Measurements from ENCODE around the gene TEKT5.
"Not testable (repeated sequence)": the region's sequence is repeated elsewhere in the genome, so short reads cannot be mapped to it uniquely, and the experiment has no call there.

Gene TEKT5

GRCh38 chr16:10635365-10636021 lies 59.2 kb downstream of the TEKT5 start:
- no peak for DNase-seq (ENCODE audit: insufficient read length, low spot score)
- no peak for FAIRE-seq
- TF ChIP-seq CTCF (IDR thresholded peaks at IDR 0.05; ENCODE audit: insufficient read depth, missing control alignments): no peak

- DNase-seq (ENCODE audit: insufficient read length, low spot score); FAIRE-seq: not testable (repeated sequence)
These were observed 61.3 kb downstream of the TEKT5 start for GRCh38 chr16:10633429-10633828.

GRCh38 chr16:10631886-10632285 lies 62.8 kb downstream of the TEKT5 start:
- FAIRE-seq: no peak
- TF ChIP-seq CTCF (IDR thresholded peaks at IDR 0.05; ENCODE audit: insufficient read depth, missing control alignments): no peak
- no peak for DNase-seq (ENCODE audit: insufficient read length, low spot score)

DNA sequence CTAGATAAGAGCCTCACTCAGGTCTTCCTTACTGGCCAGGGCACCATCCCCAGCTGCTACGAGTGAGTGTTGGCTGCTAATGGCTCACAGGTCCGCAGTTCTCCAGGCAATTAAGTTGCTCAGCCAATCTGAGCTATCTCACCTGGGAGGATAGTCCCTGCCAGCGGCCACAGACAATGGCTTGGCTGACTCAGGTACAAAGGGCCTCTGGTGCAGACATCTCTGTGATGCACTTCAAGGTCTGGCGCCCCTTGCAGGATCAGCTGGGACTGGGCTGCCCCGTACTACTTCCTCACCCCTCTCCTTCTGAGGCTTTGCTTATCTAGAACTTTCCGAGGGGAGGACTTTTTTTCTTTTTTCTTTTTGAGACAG lies 65.2 kb downstream of the TEKT5 start:
- TF ChIP-seq CTCF (IDR thresholded peaks at IDR 0.05; ENCODE audit: insufficient read depth, missing control alignments): no peak
- no peak for FAIRE-seq
- DNase-seq (ENCODE audit: insufficient read length, low spot score): no peak

DNA sequence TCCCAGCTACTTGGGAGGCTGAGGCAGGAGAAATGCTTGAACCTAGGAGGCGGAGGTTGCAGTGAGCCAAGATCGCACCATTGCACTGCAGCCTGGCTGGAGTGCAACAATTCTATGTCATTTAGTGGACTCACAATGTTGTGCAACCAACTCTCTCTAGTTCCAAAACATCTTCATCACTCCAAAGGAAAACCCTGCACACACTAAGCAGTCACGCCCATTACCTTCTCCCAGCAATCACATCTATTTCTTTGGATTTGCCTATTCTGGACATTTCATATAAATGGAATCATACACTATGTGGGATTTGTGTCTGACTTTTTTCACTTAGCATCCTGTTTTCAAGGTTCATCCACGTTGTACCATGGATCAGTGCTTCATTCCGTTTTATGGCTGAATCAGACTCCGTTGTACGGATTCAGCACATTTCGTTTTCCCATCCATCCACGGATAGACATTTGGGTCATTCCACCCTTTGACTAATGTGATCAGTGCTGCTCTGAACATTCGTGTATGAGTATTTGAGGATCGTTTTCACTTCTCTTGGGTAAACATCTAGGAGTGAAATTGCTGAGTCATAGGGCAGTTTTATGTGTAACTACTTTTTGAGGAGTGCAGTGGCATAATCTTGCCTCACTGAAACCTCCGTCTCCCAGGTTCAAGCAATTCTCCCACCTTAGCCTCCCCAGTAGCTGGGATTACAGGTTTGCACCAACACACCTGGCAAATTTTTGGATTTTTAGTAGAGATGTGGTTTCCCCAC lies 69.0 kb downstream of the TEKT5 start:
- FAIRE-seq (no peak), DNase-seq (ENCODE audit: insufficient read length, low spot score) (no peak)
- no peak for TF ChIP-seq CTCF (IDR thresholded peaks at IDR 0.05; ENCODE audit: insufficient read depth, missing control alignments)

DNA sequence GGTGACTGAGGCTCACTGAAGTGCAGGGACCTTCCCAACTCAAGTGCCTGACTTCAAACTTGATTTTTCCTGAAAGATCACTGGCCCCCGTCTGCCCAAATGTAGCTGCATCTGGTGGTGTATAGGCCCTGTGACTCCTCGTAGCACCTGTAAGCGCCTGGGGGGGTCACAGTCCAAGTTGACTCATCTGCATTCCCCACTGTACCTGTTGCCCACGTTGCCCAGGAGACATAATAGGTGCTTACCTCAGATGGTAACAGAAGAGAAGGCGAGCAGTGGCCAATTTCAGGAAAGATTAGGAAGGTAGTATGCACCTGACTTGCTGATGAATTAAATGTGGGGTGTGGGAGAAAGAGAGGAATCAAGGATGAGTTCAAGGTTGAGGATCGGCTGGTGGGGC lies 70.2 kb downstream of the TEKT5 start:
- no peak for TF ChIP-seq CTCF (IDR thresholded peaks at IDR 0.05; ENCODE audit: insufficient read depth, missing control alignments)
- DNase-seq (ENCODE audit: insufficient read length, low spot score): no peak
- no peak for FAIRE-seq

DNA sequence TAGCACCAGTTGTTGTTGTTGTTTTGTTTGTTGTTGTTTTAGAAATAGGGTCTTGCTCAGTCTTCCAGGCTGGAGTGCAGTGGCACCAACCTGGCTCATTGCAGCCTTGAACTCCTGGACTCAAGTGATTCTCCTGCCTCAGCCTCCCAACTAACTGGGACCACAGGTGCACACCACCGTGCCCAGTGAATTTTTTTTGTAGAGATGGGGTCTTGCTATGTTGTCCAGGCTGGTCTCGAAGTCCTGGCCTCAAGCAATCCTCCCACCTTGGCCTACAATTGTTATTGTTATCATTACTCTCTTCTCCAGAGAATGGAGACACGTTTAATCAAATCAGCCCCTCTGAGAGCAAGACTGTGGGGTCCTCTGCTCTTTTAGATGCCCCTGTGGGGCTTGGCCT lies 71.7 kb downstream of the TEKT5 start:
- DNase-seq (ENCODE audit: insufficient read length, low spot score) (no peak), FAIRE-seq (no peak)
- TF ChIP-seq CTCF (IDR thresholded peaks at IDR 0.05; ENCODE audit: insufficient read depth, missing control alignments): no peak

Measured in D721Med (cell line).